Keratinocyte (primary cell): ENCODE data around the gene CACNA1E.

Experiments
- EZH2 ChIP-seq: IDR thresholded peaks from one replicate; pipeline ENCODE4 v1.6.1; 2012; ENCODE audit warnings: inconsistent platforms, mild to moderate bottlenecking, low read length, moderate library complexity
- TF ChIP-seq, protein P1 (sequence below), 3 experiments: IDR thresholded peaks in 1 of 3; conservative IDR thresholded peaks in 1 of 3; optimal IDR thresholded peaks in 1 of 3; 2 replicates in 2 of 3; 3 replicates in 1 of 3; pipeline versions ENCODE3 to v1.5.1; 2011; ENCODE audit warnings: low read length in 3 of 3, mild to moderate bottlenecking in 3 of 3, moderate library complexity in 2 of 3, control low read depth in 1 of 3, inconsistent platforms in 1 of 3; ENCODE audit not compliant: insufficient read depth in 2 of 3; ENCODE audit errors: extremely low read depth in 1 of 3

DNA sequence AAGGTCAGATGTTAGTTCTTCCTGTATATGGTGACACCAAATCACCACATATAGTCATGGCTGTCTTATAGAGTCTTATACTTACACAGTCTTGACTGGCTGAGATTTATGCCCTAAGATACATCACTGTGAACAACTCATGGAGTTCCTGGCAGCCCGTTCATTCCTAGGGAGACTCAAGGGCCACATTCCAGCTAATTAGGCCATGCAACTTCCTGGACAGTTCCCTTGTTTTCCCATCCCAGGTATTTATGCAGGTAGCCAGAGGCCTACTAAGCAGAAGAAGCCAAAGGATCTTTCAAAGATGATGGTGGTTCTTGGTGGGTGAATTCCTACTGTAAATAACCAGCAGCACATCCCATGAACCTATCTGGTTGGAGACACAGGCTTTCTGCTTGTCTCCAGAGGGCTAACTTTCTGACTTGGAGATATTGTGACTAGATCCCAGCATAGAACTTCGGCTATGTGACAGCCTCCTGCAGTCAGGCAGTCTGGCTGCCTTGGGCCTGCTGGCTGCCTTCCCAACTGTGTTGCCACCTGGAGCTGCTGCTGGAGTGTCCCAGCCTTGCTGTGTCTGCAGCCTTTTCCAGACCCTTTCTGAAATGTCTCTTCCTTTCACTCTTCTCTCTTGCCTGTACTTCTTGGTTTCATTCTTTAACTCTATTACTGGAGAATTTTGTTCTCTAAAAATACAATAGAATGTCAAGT lies 283.8 kb downstream of the CACNA1E start:
- TF ChIP-seq, protein P1, sequence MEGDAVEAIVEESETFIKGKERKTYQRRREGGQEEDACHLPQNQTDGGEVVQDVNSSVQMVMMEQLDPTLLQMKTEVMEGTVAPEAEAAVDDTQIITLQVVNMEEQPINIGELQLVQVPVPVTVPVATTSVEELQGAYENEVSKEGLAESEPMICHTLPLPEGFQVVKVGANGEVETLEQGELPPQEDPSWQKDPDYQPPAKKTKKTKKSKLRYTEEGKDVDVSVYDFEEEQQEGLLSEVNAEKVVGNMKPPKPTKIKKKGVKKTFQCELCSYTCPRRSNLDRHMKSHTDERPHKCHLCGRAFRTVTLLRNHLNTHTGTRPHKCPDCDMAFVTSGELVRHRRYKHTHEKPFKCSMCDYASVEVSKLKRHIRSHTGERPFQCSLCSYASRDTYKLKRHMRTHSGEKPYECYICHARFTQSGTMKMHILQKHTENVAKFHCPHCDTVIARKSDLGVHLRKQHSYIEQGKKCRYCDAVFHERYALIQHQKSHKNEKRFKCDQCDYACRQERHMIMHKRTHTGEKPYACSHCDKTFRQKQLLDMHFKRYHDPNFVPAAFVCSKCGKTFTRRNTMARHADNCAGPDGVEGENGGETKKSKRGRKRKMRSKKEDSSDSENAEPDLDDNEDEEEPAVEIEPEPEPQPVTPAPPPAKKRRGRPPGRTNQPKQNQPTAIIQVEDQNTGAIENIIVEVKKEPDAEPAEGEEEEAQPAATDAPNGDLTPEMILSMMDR (optimal IDR thresholded peaks at IDR 0.05 in 1 of 3, IDR thresholded peaks at IDR 0.05 in 1 of 3, conservative IDR thresholded peaks at IDR 0.05 in 1 of 3; ENCODE audit: extremely low read depth in 1 of 3, insufficient read depth in 2 of 3, low read length in 3 of 3), result no peak
- no peak for TF ChIP-seq EZH2
